GM12892 (cell line): ENCODE data around the gene KCNMA1.

ENCODE experiments used
- POLR2A ChIP-seq: IDR thresholded peaks from 2 replicates; pipeline ENCODE4 v1.6.1; 2011; ENCODE audit warnings: low read depth, low read length, control low read depth
- POLR2AphosphoS5 ChIP-seq: IDR thresholded peaks from 2 replicates; pipeline ENCODE4 v1.6.1; 2011; ENCODE audit warnings: low read depth, low read length, control low read depth
- TAF1 ChIP-seq: IDR thresholded peaks from 2 replicates; pipeline ENCODE4 v1.6.1; 2011; ENCODE audit warnings: low read depth, mild to moderate bottlenecking, control low read depth, low read length, borderline replicate concordance

- TF ChIP-seq TAF1 (no peak), POLR2A (no peak), POLR2AphosphoS5 (no peak)
Measured at GRCh38 chr10:77533146-77533886, 104.3 kb downstream of the KCNMA1 start.
